Sigmoid colon (tissue), 4 donors: ENCODE data around the gene ZMIZ1.

Source experiments
- CTCF ChIP-seq, 4 experiments: fragments of 450-650 bp in 3 of 4; fragments of 200-600 bp in 1 of 4; IDR thresholded peaks; one replicate each; pipeline ENCODE4 v1.5.1; 2016 to 2019; ENCODE audit warnings: antibody characterized with exemption in 4 of 4, mild to moderate bottlenecking in 3 of 4, moderate library complexity in 2 of 4
- POLR2A ChIP-seq, 2 donors: fragments of 450-650 bp; IDR thresholded peaks; one replicate each; pipeline ENCODE4 v1.6.1; 2016; ENCODE audit warnings: antibody characterized with exemption in 2 of 2, mild to moderate bottlenecking in 2 of 2, moderate library complexity in 2 of 2
- POLR2AphosphoS5 ChIP-seq, 4 donors: sonication (generic); formaldehyde crosslinking; IDR thresholded peaks; one replicate each; pipeline ENCODE4 v1.6.1; 2017; ENCODE audit warnings: antibody characterized with exemption in 4 of 4

- TF ChIP-seq POLR2A (IDR thresholded peaks at IDR 0.05) (no peak), CTCF (IDR thresholded peaks at IDR 0.05) (no peak), POLR2AphosphoS5 (IDR thresholded peaks at IDR 0.05) (no peak)
These were observed 277.2 kb downstream of the ZMIZ1 start for GRCh38 chr10:79346012-79346340.
